Measurements from ENCODE around the gene HINT2.

The HINT2 gene

GRCh38 chr9:35858458-35858857 is 43.6 kb upstream of the HINT2 start:
- no peak for DNase-seq (ENCODE audit: extremely low spot score)
- TF ChIP-seq BHLHE40 (IDR thresholded peaks at IDR 0.05; ENCODE audit: borderline replicate concordance) (no peak), ELF4 (IDR thresholded peaks at IDR 0.05) (no peak), TARDBP (IDR thresholded peaks at IDR 0.05) (no peak)
- TF ChIP-seq, protein P1, sequence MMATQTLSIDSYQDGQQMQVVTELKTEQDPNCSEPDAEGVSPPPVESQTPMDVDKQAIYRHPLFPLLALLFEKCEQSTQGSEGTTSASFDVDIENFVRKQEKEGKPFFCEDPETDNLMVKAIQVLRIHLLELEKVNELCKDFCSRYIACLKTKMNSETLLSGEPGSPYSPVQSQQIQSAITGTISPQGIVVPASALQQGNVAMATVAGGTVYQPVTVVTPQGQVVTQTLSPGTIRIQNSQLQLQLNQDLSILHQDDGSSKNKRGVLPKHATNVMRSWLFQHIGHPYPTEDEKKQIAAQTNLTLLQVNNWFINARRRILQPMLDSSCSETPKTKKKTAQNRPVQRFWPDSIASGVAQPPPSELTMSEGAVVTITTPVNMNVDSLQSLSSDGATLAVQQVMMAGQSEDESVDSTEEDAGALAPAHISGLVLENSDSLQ (IDR thresholded peaks at IDR 0.05): no peak
- CTCF ChIA-PET: no interaction called here
- POLR2A ChIA-PET: no interaction called here

GRCh38 chr9:35856882-35857281 is 42.0 kb upstream of the HINT2 start:
- ChIA-PET POLR2A (no interaction called here), CTCF (interaction anchor here (0.6 kb wide), 1 partner anchor 11 kb away, joined by 4 read pairs; no protein-coding TSS in a partner anchor)
- TF ChIP-seq TARDBP (IDR thresholded peaks at IDR 0.05) (no peak), FOXM1 (IDR thresholded peaks at IDR 0.05; ENCODE audit: borderline replicate concordance) (no peak)
- DNase-seq (ENCODE audit: extremely low spot score): no peak

DNA sequence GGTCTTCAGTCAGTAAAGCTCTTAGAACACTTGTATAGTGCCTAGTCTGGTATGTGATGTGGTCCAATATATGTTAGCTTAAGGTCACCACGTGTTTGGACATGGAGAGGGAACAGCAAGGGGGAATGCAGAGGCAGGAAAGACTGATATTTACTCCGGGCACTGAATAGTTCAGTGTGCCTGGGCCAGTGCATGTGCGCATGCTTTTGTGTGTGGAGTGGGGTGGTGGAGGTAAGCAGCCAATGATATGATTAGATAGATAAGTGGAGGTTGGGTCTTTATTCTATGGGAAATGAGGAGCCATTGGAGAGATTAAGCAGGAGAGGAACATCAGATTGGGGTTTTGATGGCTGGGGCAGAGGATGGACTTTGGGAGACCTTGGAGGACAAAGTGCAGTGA is 41.4 kb upstream of the HINT2 start:
- no peak for DNase-seq (ENCODE audit: extremely low spot score)
- ChIA-PET POLR2A (no interaction called here), CTCF (no interaction called here)
- TF ChIP-seq FOXA1 (IDR thresholded peaks at IDR 0.05) (no peak), BHLHE40 (IDR thresholded peaks at IDR 0.05; ENCODE audit: borderline replicate concordance) (no peak), FOXK2 (IDR thresholded peaks at IDR 0.05) (no peak), FOXM1 (IDR thresholded peaks at IDR 0.05; ENCODE audit: borderline replicate concordance) (no peak), L3MBTL2 (conservative IDR thresholded peaks at IDR 0.05) (no peak), ELF4 (IDR thresholded peaks at IDR 0.05) (no peak), NFRKB (IDR thresholded peaks at IDR 0.05) (no peak)
- TF ChIP-seq, protein P1 (IDR thresholded peaks at IDR 0.05): no peak

DNA sequence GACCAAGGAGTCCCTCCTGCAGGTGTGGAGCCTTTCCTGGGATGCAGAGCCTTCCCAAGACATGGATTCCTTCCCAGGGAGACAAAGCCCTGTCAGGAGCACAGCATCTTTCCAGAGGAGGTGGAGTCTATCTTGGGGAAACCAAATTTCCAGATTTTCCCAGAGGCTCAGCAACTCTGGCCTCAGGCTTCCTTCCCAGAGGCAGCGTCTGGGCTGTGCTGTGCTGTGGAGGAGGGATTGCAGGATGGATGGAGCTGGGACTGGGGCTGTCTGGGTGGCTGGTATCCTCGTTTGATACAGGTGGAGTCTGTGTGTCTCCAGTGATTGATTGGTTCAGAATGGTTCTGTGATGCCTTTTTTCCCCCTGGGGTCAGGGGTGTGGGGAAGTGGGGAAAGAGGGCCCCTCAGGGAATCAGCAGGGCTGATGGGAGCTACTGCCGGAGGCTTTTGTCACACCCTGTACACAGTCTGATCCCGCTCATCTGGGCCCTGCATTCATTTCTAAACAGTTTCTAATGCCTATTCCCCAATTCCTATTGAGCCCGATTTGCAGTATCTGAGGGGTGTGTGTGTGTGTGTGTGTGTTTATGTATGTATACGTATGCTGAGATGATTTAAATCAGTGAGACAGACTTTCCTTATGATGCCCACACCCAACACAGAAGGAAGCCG is 39.4 kb upstream of the HINT2 start:
- POLR2A ChIA-PET: no interaction called here

GRCh38 chr9:35852876-35853865 is 38.3 kb upstream of the HINT2 start:
- TF ChIP-seq NFRKB (IDR thresholded peaks at IDR 0.05) (no peak), TARDBP (IDR thresholded peaks at IDR 0.05) (no peak), L3MBTL2 (conservative IDR thresholded peaks at IDR 0.05) (no peak), FOXM1 (IDR thresholded peaks at IDR 0.05; ENCODE audit: borderline replicate concordance) (no peak), LEF1 (IDR thresholded peaks at IDR 0.05; ENCODE audit: borderline replicate concordance) (no peak), HDGF (IDR thresholded peaks at IDR 0.05; ENCODE audit: borderline replicate concordance) (no peak), BHLHE40 (IDR thresholded peaks at IDR 0.05; ENCODE audit: borderline replicate concordance) (no peak), ZNF384 (IDR thresholded peaks at IDR 0.05) (no peak), ELF4 (IDR thresholded peaks at IDR 0.05) (no peak), SUZ12 (IDR thresholded peaks at IDR 0.05) (no peak), FOXA1 (IDR thresholded peaks at IDR 0.05) (no peak), CTBP1 (IDR thresholded peaks at IDR 0.05; ENCODE audit: borderline replicate concordance) (no peak), SP1 (IDR thresholded peaks at IDR 0.05) (no peak), ARNT (IDR thresholded peaks at IDR 0.05) (no peak)
- TF ChIP-seq, protein P1 (IDR thresholded peaks at IDR 0.05): no peak
- POLR2A ChIA-PET: no interaction called here
- no peak for DNase-seq (ENCODE audit: extremely low spot score)
- CTCF ChIA-PET: no interaction called here

More for the DNA sequence above, 39.4 kb upstream of the HINT2 start:
- no peak for DNase-seq (ENCODE audit: extremely low spot score)
- CTCF ChIA-PET: no interaction called here
- TF ChIP-seq SUZ12 (IDR thresholded peaks at IDR 0.05): no peak
- no peak for TF ChIP-seq NFRKB (IDR thresholded peaks at IDR 0.05)
- TF ChIP-seq CTBP1 (IDR thresholded peaks at IDR 0.05; ENCODE audit: borderline replicate concordance): no peak
- TF ChIP-seq, protein P1 (IDR thresholded peaks at IDR 0.05): no peak
- TF ChIP-seq FOXK2 (IDR thresholded peaks at IDR 0.05): no peak
- TF ChIP-seq TARDBP (IDR thresholded peaks at IDR 0.05): no peak
- no peak for TF ChIP-seq L3MBTL2 (conservative IDR thresholded peaks at IDR 0.05)

GRCh38 chr9:35852267-35852815 is 37.5 kb upstream of the HINT2 start:
- POLR2A ChIA-PET: no interaction called here
- CTCF ChIA-PET: no interaction called here
- DNase-seq (ENCODE audit: extremely low spot score): no peak
- TF ChIP-seq ARNT (IDR thresholded peaks at IDR 0.05) (no peak), BHLHE40 (IDR thresholded peaks at IDR 0.05; ENCODE audit: borderline replicate concordance) (no peak), ELF4 (IDR thresholded peaks at IDR 0.05) (no peak), NFRKB (IDR thresholded peaks at IDR 0.05) (no peak), SP1 (IDR thresholded peaks at IDR 0.05) (no peak), FOXA1 (IDR thresholded peaks at IDR 0.05) (no peak), HDGF (IDR thresholded peaks at IDR 0.05; ENCODE audit: borderline replicate concordance) (no peak), FOXM1 (IDR thresholded peaks at IDR 0.05; ENCODE audit: borderline replicate concordance) (no peak), ZNF384 (IDR thresholded peaks at IDR 0.05) (no peak), FOXK2 (IDR thresholded peaks at IDR 0.05) (no peak), LEF1 (IDR thresholded peaks at IDR 0.05; ENCODE audit: borderline replicate concordance) (no peak), TARDBP (IDR thresholded peaks at IDR 0.05) (no peak), L3MBTL2 (conservative IDR thresholded peaks at IDR 0.05) (no peak), SUZ12 (IDR thresholded peaks at IDR 0.05) (no peak), CTBP1 (IDR thresholded peaks at IDR 0.05; ENCODE audit: borderline replicate concordance) (no peak)
- TF ChIP-seq, protein P1 (IDR thresholded peaks at IDR 0.05): no peak
